ENCODE measurements around the gene ZNF398. TPM values are rescaled to one million over a fixed set of nuclear protein-coding genes. Genes with fewer than 3 reads are reported as not detected.

ZNF398 gene
- total RNA-seq, 4 donors from 2014 or later, result 9.5 to 15.8 (median 14.4) TPM

GRCh38 chr7:149136118-149136517 is 11.1 kb upstream of the ZNF398 start:
- TF ChIP-seq CTCF (IDR thresholded peaks at IDR 0.05; ENCODE audit: low read depth), result no peak

GRCh38 chr7:149140831-149141230 is 6.4 kb upstream of the ZNF398 start:
- TF ChIP-seq CTCF (IDR thresholded peaks at IDR 0.05; ENCODE audit: low read depth), result no peak

GRCh38 chr7:149141893-149142292 is 5.4 kb upstream of the ZNF398 start:
- no peak for TF ChIP-seq CTCF (IDR thresholded peaks at IDR 0.05; ENCODE audit: low read depth)

GRCh38 chr7:149145031-149145845 is 2.0 kb upstream of the ZNF398 start:
- no peak for TF ChIP-seq CTCF (IDR thresholded peaks at IDR 0.05; ENCODE audit: low read depth)

- no peak for TF ChIP-seq CTCF (IDR thresholded peaks at IDR 0.05; ENCODE audit: low read depth)
These were observed 750 bp downstream of the ZNF398 start for GRCh38 chr7:149147752-149148653.

- TF ChIP-seq CTCF (IDR thresholded peaks at IDR 0.05; ENCODE audit: low read depth), result no peak
These were observed 3.7 kb downstream of the ZNF398 start for GRCh38 chr7:149150981-149151380.

- TF ChIP-seq CTCF (IDR thresholded peaks at IDR 0.05; ENCODE audit: low read depth), result no peak
These were observed 6.1 kb downstream of the ZNF398 start for GRCh38 chr7:149153346-149153745.

Data from subcutaneous adipose tissue (tissue), 4 donors.